Measurements from ENCODE around the gene UBE2M.
"Not testable (repeated sequence)": the region's sequence is repeated elsewhere in the genome, so short reads cannot be mapped to it uniquely, and the experiment has no call there.

Gene UBE2M

DNA sequence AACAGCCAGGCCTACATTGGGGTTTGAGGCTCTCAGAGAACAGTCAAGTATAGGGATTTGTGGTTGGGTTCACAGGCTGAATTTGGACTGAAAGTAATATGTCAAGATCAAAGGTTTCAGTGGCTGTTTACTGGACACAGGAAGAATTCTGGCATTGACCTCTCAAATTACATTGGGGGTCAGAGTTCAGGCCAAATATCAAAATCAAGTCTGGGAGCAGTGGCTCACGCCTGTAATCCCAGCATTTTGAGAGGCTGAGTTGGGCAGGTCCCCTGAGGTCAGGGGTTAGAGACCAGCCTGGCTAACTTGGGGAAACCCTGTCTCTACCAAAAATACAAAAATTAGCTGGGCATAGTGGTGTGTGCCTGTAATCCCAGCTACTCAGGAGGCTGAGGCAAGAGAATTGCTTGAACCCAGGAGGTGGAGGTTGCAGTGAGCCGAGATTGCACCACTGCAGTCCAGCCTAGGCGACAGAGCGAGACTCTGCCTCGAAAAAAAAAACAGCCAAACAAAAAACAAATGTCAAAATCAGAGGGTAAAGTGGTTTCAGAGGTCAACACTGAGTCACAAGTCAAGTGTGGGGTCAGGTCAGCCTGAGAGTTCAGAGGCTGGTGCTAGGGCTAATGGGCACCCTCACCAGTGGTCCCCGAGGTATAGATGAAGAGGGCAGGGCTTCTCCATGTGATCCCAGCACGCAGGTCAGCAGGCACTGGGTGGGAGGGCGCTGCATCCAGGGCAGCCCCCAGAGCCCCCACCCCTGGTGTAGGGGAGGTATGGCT, 48.1 kb downstream of the UBE2M start:
- peaks cover 3% of the 10 kb centered on the region for H3K36me3 ChIP-seq (ENCODE audit: insufficient read depth, insufficient read length, low read length)
- H3K4me3 ChIP-seq (ENCODE audit: insufficient read length, low read depth) = no peak overlapping the region
- peaks cover under 1% of the 10 kb centered on the region for H3K4me1 ChIP-seq (ENCODE audit: insufficient read depth, insufficient read length)
- no peak overlapping the region for H3K9ac ChIP-seq (ENCODE audit: insufficient read length, low read depth)
- no peak for TF ChIP-seq SUZ12 (IDR thresholded peaks at IDR 0.05; ENCODE audit: extremely low read depth, insufficient read depth, insufficient read length)
- no peak for TF ChIP-seq YY1 (IDR thresholded peaks at IDR 0.05; ENCODE audit: insufficient read depth, insufficient read length)
- no peak for TF ChIP-seq ZNF274 (IDR thresholded peaks at IDR 0.05; ENCODE audit: low read depth, low read length)
- no peaks in the 10 kb centered on the region for H3K27me3 ChIP-seq (ENCODE audit: insufficient read depth, insufficient read length)
- H3K9me3 ChIP-seq (ENCODE audit: insufficient read depth, low read length) = peaks cover 9% of the 10 kb centered on the region; the same call in 1 of the 2 replicates
- no peak for DNase-seq (ENCODE audit: low read depth, low spot score)

DNA sequence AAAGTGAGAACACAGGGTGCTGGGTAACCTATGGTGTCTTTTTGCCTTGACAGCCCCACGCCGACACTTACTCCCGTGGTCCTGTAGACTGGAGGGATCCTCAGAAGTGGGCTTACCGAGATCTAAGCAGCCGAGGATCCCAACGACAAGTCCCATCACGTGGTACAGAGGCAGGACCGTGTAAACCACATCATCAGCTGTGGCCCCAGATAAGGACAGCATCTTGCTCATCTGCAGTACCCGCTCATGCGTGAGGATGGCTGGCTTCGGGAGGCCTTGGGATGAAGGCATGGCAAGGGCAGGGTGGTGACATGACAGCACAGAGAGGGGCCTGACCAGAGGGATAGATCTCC, 48.7 kb downstream of the UBE2M start:
- Histone ChIP-seq H3K4me1 (ENCODE audit: insufficient read depth, insufficient read length) (no peaks in the 10 kb centered on the region), H3K27me3 (ENCODE audit: insufficient read depth, insufficient read length) (no peaks in the 10 kb centered on the region), H3K9ac (ENCODE audit: insufficient read length, low read depth) (no peak overlapping the region), H3K36me3 (ENCODE audit: insufficient read depth, insufficient read length, low read length) (peaks cover 3% of the 10 kb centered on the region), H3K4me3 (ENCODE audit: insufficient read length, low read depth) (no peak overlapping the region), H3K9me3 (ENCODE audit: insufficient read depth, low read length) (peaks cover 9% of the 10 kb centered on the region; the same call in 1 of the 2 replicates)
- no peak for DNase-seq (ENCODE audit: low read depth, low spot score)
- TF ChIP-seq SUZ12 (IDR thresholded peaks at IDR 0.05; ENCODE audit: extremely low read depth, insufficient read depth, insufficient read length) = no peak

DNA sequence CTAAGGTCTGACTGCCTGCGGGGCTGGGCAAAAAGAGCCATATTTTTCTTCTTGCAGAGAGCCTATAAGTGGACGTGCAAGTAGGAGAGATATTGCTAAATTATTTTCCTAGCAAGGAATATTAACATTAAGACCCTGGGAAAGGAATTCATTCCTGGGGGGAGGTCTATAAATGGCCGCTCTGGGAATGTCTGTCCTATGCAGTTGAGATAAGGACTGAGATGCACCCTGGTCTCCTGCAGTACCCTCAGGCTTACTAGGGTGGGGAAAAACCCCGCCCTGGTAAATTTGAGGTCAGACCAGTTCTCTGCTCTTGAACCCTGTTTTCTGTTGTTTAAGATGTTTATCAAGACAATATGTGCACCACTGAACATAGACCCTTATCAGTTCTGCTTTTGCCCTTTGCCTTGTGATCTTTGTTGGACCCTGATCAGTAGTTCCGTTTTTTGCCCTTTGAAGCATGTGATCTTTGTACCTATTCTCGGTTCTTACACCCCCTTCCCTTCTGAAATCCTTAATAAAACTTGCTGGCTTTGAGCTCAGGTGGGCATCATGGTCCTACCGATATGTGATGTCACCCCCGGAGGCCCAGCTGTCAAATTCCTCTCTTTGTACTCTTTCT, 50.7 kb downstream of the UBE2M start:
- H3K36me3 ChIP-seq (ENCODE audit: insufficient read depth, insufficient read length, low read length); H3K4me1 ChIP-seq (ENCODE audit: insufficient read depth, insufficient read length); DNase-seq (ENCODE audit: low read depth, low spot score); H3K9ac ChIP-seq (ENCODE audit: insufficient read length, low read depth); H3K9me3 ChIP-seq (ENCODE audit: insufficient read depth, low read length); H3K27me3 ChIP-seq (ENCODE audit: insufficient read depth, insufficient read length); H3K4me3 ChIP-seq (ENCODE audit: insufficient read length, low read depth): not testable (repeated sequence)

All from NT2/D1 (cell line).